Naive thymus-derived CD4-positive, alpha-beta T cell (primary cell): ENCODE data around the gene KRT32. TPM values are rescaled to one million over a fixed set of nuclear protein-coding genes. Genes with fewer than 3 reads are reported as not detected.

Experiments
- ATAC-seq: fragments of 150-1000 bp; cut with Tn5 transposase; 2 replicates; pipeline ENCODE4 v1.10.0; 2021; ENCODE audit warnings: mild to moderate bottlenecking, moderate library complexity
- CTCF ChIA-PET: fragments of 350-600 bp; sonication (Branson Sonifier 250); formaldehyde crosslinking; loops from one replicate; lab custom pipeline; 2021; ENCODE audit warnings: antibody characterized with exemption; lab: Charles Lee
- POLR2A ChIA-PET: fragments of 350-600 bp; sonication (Branson Sonifier 250); formaldehyde crosslinking; loops from one replicate; lab custom pipeline; 2021; ENCODE audit warnings: antibody characterized with exemption, inconsistent platforms; lab: Charles Lee
- DNase-seq, 9 donors: peaks; one replicate each; pipeline versions ENCODE4 v3.0.0 to v3.0.0-alpha.2; 2020 to 2022; ENCODE audit warnings: mixed read lengths in 1 of 9
- H3K27ac ChIP-seq: one replicate; pipeline ENCODE4 v1.7.0; 2013; ENCODE audit warnings: mild to moderate bottlenecking, low read depth, low read length, moderate library complexity
- H3K27me3 ChIP-seq, 2 donors: one replicate each; pipeline ENCODE4 v1.7.0; 2013; ENCODE audit warnings: low read length in 2 of 2, mild to moderate bottlenecking in 2 of 2, moderate library complexity in 2 of 2; ENCODE audit not compliant: control insufficient read depth in 2 of 2, insufficient read depth in 2 of 2
- H3K36me3 ChIP-seq, 3 experiments: 1 replicate in 2 of 3; 2 replicates in 1 of 3; pipeline ENCODE4 v1.7.0; 2013; ENCODE audit warnings: low read length in 3 of 3, mild to moderate bottlenecking in 3 of 3, moderate library complexity in 1 of 3; ENCODE audit not compliant: insufficient read depth in 3 of 3, control insufficient read depth in 2 of 3
- H3K4me1 ChIP-seq, 2 donors: one replicate each; pipeline ENCODE4 v1.7.0; 2013; ENCODE audit warnings: low read length in 2 of 2, mild to moderate bottlenecking in 2 of 2, moderate library complexity in 1 of 2; ENCODE audit not compliant: control insufficient read depth in 2 of 2, insufficient read depth in 2 of 2
- H3K4me3 ChIP-seq: 2 replicates; pipeline ENCODE4 v1.7.0; 2013; ENCODE audit warnings: mild to moderate bottlenecking, low read length
- H3K9me3 ChIP-seq, 3 experiments: 1 replicate in 2 of 3; 2 replicates in 1 of 3; pipeline ENCODE4 v1.7.0; 2013; ENCODE audit warnings: low read length in 3 of 3; ENCODE audit not compliant: control insufficient read depth in 2 of 3
- H3K27ac Mint-ChIP-seq, 9 donors: one replicate each; pipeline ENCODE4 v1.8.0; 2020 to 2022; ENCODE audit warnings: mixed read lengths in 9 of 9, mild to moderate bottlenecking in 8 of 9, moderate library complexity in 5 of 9, inconsistent platforms in 2 of 9
- H3K27me3 Mint-ChIP-seq, 5 donors: one replicate each; pipeline ENCODE4 v1.8.0; 2021 to 2022; ENCODE audit warnings: mixed read lengths in 5 of 5, mild to moderate bottlenecking in 1 of 5
- H3K36me3 Mint-ChIP-seq, 5 donors: one replicate each; pipeline ENCODE4 v1.8.0; 2020 to 2022; ENCODE audit warnings: mixed read lengths in 5 of 5, mild to moderate bottlenecking in 3 of 5, inconsistent platforms in 1 of 5
- H3K4me1 Mint-ChIP-seq, 7 donors: one replicate each; pipeline ENCODE4 v1.8.0; 2020 to 2022; ENCODE audit warnings: mixed read lengths in 7 of 7, mild to moderate bottlenecking in 3 of 7, inconsistent platforms in 1 of 7
- H3K4me3 Mint-ChIP-seq, 10 donors: one replicate each; pipeline ENCODE4 v1.8.0; 2020 to 2022; ENCODE audit warnings: mild to moderate bottlenecking in 10 of 10, mixed read lengths in 10 of 10, moderate library complexity in 6 of 10, inconsistent platforms in 2 of 10
- H3K9me3 Mint-ChIP-seq, 11 donors: one replicate each; pipeline ENCODE4 v1.8.0; 2020 to 2022; ENCODE audit warnings: mixed read lengths in 11 of 11, mild to moderate bottlenecking in 4 of 11, inconsistent platforms in 1 of 11, moderate library complexity in 1 of 11
- intact Hi-C, 2 donors: fragments of 100-400 bp; cut with micrococcal nuclease; formaldehyde crosslinking; loops; one replicate each; pipeline ENCODE4 v1.15.1; 2023
- polyA plus RNA-seq, 2 donors: library from polyadenylated mRNA; unstranded; fragments of 300-500 nt; fragmentation: Illumina TruSeq; gene quantifications; one replicate each; pipeline ENCODE4 v1.2.3, GENCODE V29; 2021
- total RNA-seq, 6 experiments: library from RNA in 5 of 6; stranded (reverse) in 5 of 6; gene quantifications; 1 replicate in 5 of 6; 2 replicates in 1 of 6; pipeline ENCODE4 v1.2.3 and lab custom pipeline; 2021 to 2026

The KRT32 gene
- total and polyA plus RNA-seq, 7 experiments from 2014 or later, result not detected

GRCh38 chr17:41446806-41447205, 20.4 kb downstream of the KRT32 start:
- no peaks in the 10 kb centered on the region for H3K9me3 ChIP-seq
- no peak overlapping the region for H3K27ac ChIP-seq
- Mint-ChIP-seq H3K4me3 (no peak overlapping the region), H3K27me3 (peaks cover 0 to 16% (median 11%) of the 10 kb centered on the region in 5 donors), H3K9me3 (peaks cover 0 to 1% (median 0%) of the 10 kb centered on the region in 11 donors), H3K36me3 (no peaks in the 10 kb centered on the region), H3K4me1 (peaks cover 0 to 2% (median 0%) of the 10 kb centered on the region in 7 donors), H3K27ac (no peak overlapping the region)
- no peaks in the 10 kb centered on the region for H3K4me1 ChIP-seq
- H3K36me3 ChIP-seq, result no peaks in the 10 kb centered on the region
- DNase-seq, result no peak
- H3K4me3 ChIP-seq, result no peak overlapping the region
- intact Hi-C loops, result no loop called here
- CTCF ChIA-PET, result no interaction called here
- ATAC-seq, result no peak
- POLR2A ChIA-PET, result interaction anchor here (0.6 kb wide), 1 partner anchor 494 kb away, joined by 3 read pairs; no protein-coding TSS in a partner anchor
- no peaks in the 10 kb centered on the region for H3K27me3 ChIP-seq

DNA sequence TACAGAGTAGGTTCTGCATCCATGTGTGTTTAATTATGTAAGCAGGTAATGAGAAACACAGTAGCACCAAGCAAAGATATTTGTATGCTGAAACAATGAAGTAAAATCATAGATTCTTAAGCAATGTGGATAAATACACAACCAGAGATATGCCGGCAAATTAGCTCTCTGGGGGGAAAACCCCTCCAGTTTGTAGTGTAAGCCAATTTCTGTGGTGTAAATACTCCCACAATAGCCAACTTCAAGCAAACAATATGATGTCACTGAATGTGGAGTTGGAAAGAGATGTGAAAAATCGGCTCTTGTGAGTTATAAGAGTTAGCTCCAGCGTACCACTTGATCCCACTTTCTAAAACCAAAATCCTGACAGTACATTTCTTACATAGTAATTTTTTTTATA, 22.5 kb downstream of the KRT32 start:
- no peaks in the 10 kb centered on the region for H3K27me3 ChIP-seq
- Mint-ChIP-seq H3K9me3 (peaks cover 0 to 5% (median 0%) of the 10 kb centered on the region in 11 donors), H3K27me3 (peaks cover 0 to 16% (median 8%) of the 10 kb centered on the region in 5 donors), H3K4me3 (no peak overlapping the region), H3K27ac (no peak overlapping the region), H3K36me3 (no peaks in the 10 kb centered on the region), H3K4me1 (no peaks in the 10 kb centered on the region)
- ATAC-seq (no peak), DNase-seq (no peak)
- no peaks in the 10 kb centered on the region for H3K9me3 ChIP-seq
- intact Hi-C loops, result no loop called here
- H3K27ac ChIP-seq, result no peak overlapping the region
- no peak overlapping the region for H3K4me3 ChIP-seq
- POLR2A ChIA-PET, result no interaction called here
- no peaks in the 10 kb centered on the region for H3K4me1 ChIP-seq
- CTCF ChIA-PET, result interaction anchor here (0.7 to 0.8 kb wide), 2 partner anchors 22 to 24 kb away, joined by 3 to 4 read pairs; no protein-coding TSS in a partner anchor
- H3K36me3 ChIP-seq, result no peaks in the 10 kb centered on the region

- Mint-ChIP-seq H3K4me1 (peaks cover 0 to 4% (median 0%) of the 10 kb centered on the region in 7 donors), H3K4me3 (no peak overlapping the region), H3K27ac (no peak overlapping the region), H3K36me3 (no peaks in the 10 kb centered on the region), H3K9me3 (peaks cover 0 to 6% (median 0%) of the 10 kb centered on the region in 11 donors), H3K27me3 (peaks cover 0 to 16% (median 5%) of the 10 kb centered on the region in 5 donors)
- Histone ChIP-seq H3K36me3 (no peaks in the 10 kb centered on the region), H3K27ac (no peak overlapping the region), H3K9me3 (no peaks in the 10 kb centered on the region), H3K27me3 (no peaks in the 10 kb centered on the region), H3K4me1 (no peaks in the 10 kb centered on the region), H3K4me3 (no peak overlapping the region)
- DNase-seq, result no peak
- ChIA-PET CTCF (interaction anchor here (0.5 to 0.8 kb wide), 3 partner anchors 12 to 24 kb away, joined by 3 to 5 read pairs (median 4); no protein-coding TSS in a partner anchor), POLR2A (no interaction called here)
- ATAC-seq, result no peak
- intact Hi-C loops, result no loop called here
Observed at GRCh38 chr17:41444186-41444585, 23.0 kb downstream of the KRT32 start.

- Mint-ChIP-seq H3K36me3 (no peaks in the 10 kb centered on the region), H3K4me3 (no peak overlapping the region), H3K27me3 (peaks cover 0 to 16% (median 4%) of the 10 kb centered on the region in 5 donors), H3K27ac (no peak overlapping the region), H3K9me3 (peaks cover 0 to 6% (median 0%) of the 10 kb centered on the region in 11 donors), H3K4me1 (peaks cover 0 to 4% (median 0%) of the 10 kb centered on the region in 7 donors)
- H3K4me3 ChIP-seq, result no peak overlapping the region
- POLR2A ChIA-PET, result no interaction called here
- no peaks in the 10 kb centered on the region for H3K9me3 ChIP-seq
- intact Hi-C loops, result no loop called here
- no peaks in the 10 kb centered on the region for H3K27me3 ChIP-seq
- H3K27ac ChIP-seq, result no peak overlapping the region
- CTCF ChIA-PET, result interaction anchor here (0.8 kb wide), 1 partner anchor 12 kb away, joined by 3 read pairs; no protein-coding TSS in a partner anchor
- no peaks in the 10 kb centered on the region for H3K4me1 ChIP-seq
- ATAC-seq (no peak), DNase-seq (no peak)
- no peaks in the 10 kb centered on the region for H3K36me3 ChIP-seq
Observed at GRCh38 chr17:41442739-41443138, 24.4 kb downstream of the KRT32 start.

- Mint-ChIP-seq H3K4me3 (no peak within 1 kb of the TSS), H3K36me3 (no peaks in the 10 kb centered on the region), H3K27me3 (peaks cover 0 to 15% (median 4%) of the 10 kb centered on the region in 5 donors), H3K9me3 (peaks cover 0 to 6% (median 0%) of the 10 kb centered on the region in 11 donors), H3K27ac (no peak within 1 kb of the TSS), H3K4me1 (peaks cover 0 to 4% (median 0%) of the 10 kb centered on the region in 7 donors)
- no peaks in the 10 kb centered on the region for H3K4me1 ChIP-seq
- H3K4me3 ChIP-seq, result no peak within 1 kb of the TSS
- ChIA-PET CTCF (interaction anchor here (0.6 kb wide), 1 partner anchor 9 kb away, joined by 4 read pairs; no protein-coding TSS in a partner anchor), POLR2A (no interaction called here)
- intact Hi-C loops, result no loop called here
- H3K9me3 ChIP-seq, result no peaks in the 10 kb centered on the region
- ATAC-seq (no peak), DNase-seq (no peak)
- H3K27me3 ChIP-seq, result no peaks in the 10 kb centered on the region
- H3K36me3 ChIP-seq, result no peaks in the 10 kb centered on the region
- no peak within 1 kb of the TSS for H3K27ac ChIP-seq
Observed at GRCh38 chr17:41440531-41441033, 26.6 kb downstream of the KRT32 start, which contains the start of gene KRT38. Gene KRT38 (minus strand): TSS chr17:41440983. CDS start chr17:41440921, 62 bp downstream.

DNA sequence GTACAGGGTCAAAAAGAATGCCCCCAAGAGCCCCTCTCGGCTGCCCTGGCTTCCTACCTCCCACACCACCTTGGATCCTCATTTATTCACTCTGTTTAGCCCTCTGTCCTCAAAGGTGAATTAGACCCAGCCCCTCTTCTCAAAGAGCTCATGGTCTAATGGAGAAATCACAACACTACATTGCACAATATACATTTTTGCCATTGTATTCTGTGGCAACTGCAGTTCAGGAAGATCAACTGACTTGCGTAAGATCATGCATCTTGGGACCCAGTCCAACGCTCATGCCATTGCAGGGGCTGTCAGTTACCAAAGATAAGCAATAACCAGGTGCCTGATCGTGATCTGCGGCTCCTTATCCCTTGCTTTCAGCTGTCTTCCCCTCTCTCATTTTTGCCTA, 27.8 kb downstream of the KRT32 start:
- ChIA-PET POLR2A (no interaction called here), CTCF (no interaction called here)
- intact Hi-C loops, result no loop called here
- H3K27ac Mint-ChIP-seq, result peak overlapping the region in 1 of 9 donors; percentile 22
- no peak overlapping the region for H3K4me3 Mint-ChIP-seq
- H3K36me3 ChIP-seq, result no peaks in the 10 kb centered on the region
- H3K9me3 ChIP-seq, result no peaks in the 10 kb centered on the region
- DNase-seq, result no peak
- no peak overlapping the region for H3K4me3 ChIP-seq
- H3K9me3 Mint-ChIP-seq, result peaks cover 0 to 6% (median 0%) of the 10 kb centered on the region in 11 donors
- H3K36me3 Mint-ChIP-seq, result no peaks in the 10 kb centered on the region
- no peaks in the 10 kb centered on the region for H3K4me1 ChIP-seq
- no peak for ATAC-seq
- no peak overlapping the region for H3K27ac ChIP-seq
- H3K4me1 Mint-ChIP-seq, result peaks cover 0 to 10% (median 5%) of the 10 kb centered on the region in 7 donors
- no peaks in the 10 kb centered on the region for H3K27me3 ChIP-seq
- H3K27me3 Mint-ChIP-seq, result peaks cover 0 to 15% (median 4%) of the 10 kb centered on the region in 5 donors

DNA sequence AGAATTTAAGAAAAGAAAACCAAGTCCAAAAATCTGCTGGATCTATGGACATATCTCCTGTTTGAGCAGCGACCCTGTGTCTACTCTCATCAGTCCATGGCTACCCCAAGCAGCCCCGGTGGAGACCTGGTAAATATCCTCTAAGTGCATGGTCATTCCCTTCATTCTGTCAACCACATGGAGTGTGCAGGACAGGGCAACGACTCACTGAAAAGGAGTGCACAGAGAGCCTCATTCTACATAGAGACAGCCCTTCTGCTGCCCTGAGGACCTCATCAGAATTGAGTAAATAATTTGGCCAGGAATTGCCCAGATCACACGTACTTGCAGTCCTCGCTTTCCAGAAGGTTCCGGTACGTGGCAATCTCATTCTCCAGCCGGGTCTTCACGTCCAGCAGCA, 29.4 kb downstream of the KRT32 start:
- ATAC-seq (no peak), DNase-seq (no peak)
- Histone ChIP-seq H3K27me3 (no peaks in the 10 kb centered on the region), H3K27ac (no peak overlapping the region), H3K36me3 (no peaks in the 10 kb centered on the region), H3K4me1 (no peaks in the 10 kb centered on the region), H3K9me3 (no peaks in the 10 kb centered on the region), H3K4me3 (no peak overlapping the region)
- ChIA-PET CTCF (no interaction called here), POLR2A (no interaction called here)
- intact Hi-C loops, result no loop called here
- Mint-ChIP-seq H3K36me3 (no peaks in the 10 kb centered on the region), H3K4me3 (no peak overlapping the region), H3K27me3 (peaks cover 0 to 8% (median 0%) of the 10 kb centered on the region in 5 donors), H3K27ac (no peak overlapping the region), H3K4me1 (peaks cover 0 to 15% (median 8%) of the 10 kb centered on the region in 7 donors), H3K9me3 (peaks cover 0 to 6% (median 0%) of the 10 kb centered on the region in 11 donors)
